MCF 10A (cell line): ENCODE results near the gene FOXA3. TPM values are rescaled to one million over a fixed set of nuclear protein-coding genes. Genes with fewer than 3 reads are reported as not detected.

Source experiments
- BruUV-seq: library from RNA; stranded (reverse); fragments of 400-500 nt; replicated peaks from 2 replicates; lab custom pipeline; 2021; lab: Mats Ljungman, UMichigan
- CTCF ChIA-PET: fragments of 300-600 bp; sonication (Branson Sonifier 250); formaldehyde crosslinking; extraction: SDS; loops from one replicate; lab custom pipeline; 2021; ENCODE audit warnings: antibody characterized with exemption, inconsistent platforms; lab: Yijun Ruan, JAX
- POLR2A ChIA-PET: fragments of 300-600, 350-650 bp; sonication (Branson Sonifier 250); formaldehyde crosslinking; extraction: SDS; loops from one replicate; lab custom pipeline; 2020; ENCODE audit warnings: antibody characterized with exemption, inconsistent platforms; lab: Yijun Ruan, JAX
- DNase-seq: peaks from one replicate; pipeline ENCODE4 v3.0.0-alpha.2; 2018; ENCODE audit not compliant: unreplicated experiment
- H3K27ac Mint-ChIP-seq: one replicate; pipeline ENCODE4 v1.8.0; 2022; ENCODE audit warnings: mild to moderate bottlenecking, low read depth, mixed read lengths; ENCODE audit not compliant: unreplicated experiment
- H3K27me3 Mint-ChIP-seq: one replicate; pipeline ENCODE4 v1.8.0; 2022; ENCODE audit warnings: mixed read lengths; ENCODE audit not compliant: insufficient read depth, unreplicated experiment
- H3K36me3 Mint-ChIP-seq: one replicate; pipeline ENCODE4 v1.8.0; 2022; ENCODE audit warnings: mild to moderate bottlenecking, moderate library complexity, mixed read lengths; ENCODE audit not compliant: insufficient read depth, unreplicated experiment
- H3K4me1 Mint-ChIP-seq: one replicate; pipeline ENCODE4 v1.8.0; 2022; ENCODE audit warnings: mixed read lengths; ENCODE audit not compliant: insufficient read depth, unreplicated experiment
- H3K4me3 Mint-ChIP-seq: one replicate; pipeline ENCODE4 v1.8.0; 2022; ENCODE audit warnings: mild to moderate bottlenecking, moderate library complexity, mixed read lengths; ENCODE audit not compliant: unreplicated experiment
- H3K9me3 Mint-ChIP-seq: one replicate; pipeline ENCODE4 v1.8.0; 2022; ENCODE audit warnings: mixed read lengths; ENCODE audit not compliant: unreplicated experiment
- intact Hi-C: fragments of 100-400 bp; cut with micrococcal nuclease; formaldehyde crosslinking; loops from 2 replicates; pipeline ENCODE4 v1.14.1; 2022
- total RNA-seq: library from RNA; stranded (reverse); gene quantifications from 2 replicates; pipeline ENCODE4 v1.2.3, GENCODE V29; 2022
- TF ChIP-seq, protein P1 (sequence below): fragments of 200-600 bp; IDR thresholded peaks from one replicate; pipeline ENCODE4 v1.8.0; 2022; ENCODE audit warnings: antibody characterized with exemption, mild to moderate bottlenecking; ENCODE audit not compliant: unreplicated experiment

Gene FOXA3
- total RNA-seq, 1 experiment from 2014 or later = not detected

DNA sequence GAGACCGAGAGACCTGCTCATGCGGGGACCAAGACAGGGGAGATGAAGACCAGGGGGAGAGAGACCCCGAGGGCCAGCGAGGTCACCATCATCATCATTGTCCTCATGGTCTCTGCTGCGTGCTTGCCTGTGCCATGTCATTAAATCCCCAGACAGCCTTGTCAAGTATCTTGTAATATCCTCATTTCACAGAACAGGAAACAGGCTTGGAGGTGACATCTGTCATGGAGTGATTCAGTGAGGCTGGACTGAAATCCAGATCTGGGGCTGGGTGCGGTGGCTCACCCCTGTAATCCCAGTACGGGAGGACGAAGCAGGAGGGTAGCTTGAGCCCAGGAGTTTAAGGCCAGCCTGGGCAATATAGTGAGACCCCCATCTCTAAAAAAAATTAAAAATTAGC is 56.3 kb downstream of the FOXA3 start:
- H3K27ac Mint-ChIP-seq = no peak overlapping the region
- peaks cover 25% of the 10 kb centered on the region for H3K27me3 Mint-ChIP-seq
- BruUV-seq = no TSS peak
- no peak overlapping the region for H3K4me3 Mint-ChIP-seq
- no peaks in the 10 kb centered on the region for H3K9me3 Mint-ChIP-seq
- H3K36me3 Mint-ChIP-seq = no peaks in the 10 kb centered on the region
- CTCF ChIA-PET = no interaction called here
- TF ChIP-seq, protein P1, sequence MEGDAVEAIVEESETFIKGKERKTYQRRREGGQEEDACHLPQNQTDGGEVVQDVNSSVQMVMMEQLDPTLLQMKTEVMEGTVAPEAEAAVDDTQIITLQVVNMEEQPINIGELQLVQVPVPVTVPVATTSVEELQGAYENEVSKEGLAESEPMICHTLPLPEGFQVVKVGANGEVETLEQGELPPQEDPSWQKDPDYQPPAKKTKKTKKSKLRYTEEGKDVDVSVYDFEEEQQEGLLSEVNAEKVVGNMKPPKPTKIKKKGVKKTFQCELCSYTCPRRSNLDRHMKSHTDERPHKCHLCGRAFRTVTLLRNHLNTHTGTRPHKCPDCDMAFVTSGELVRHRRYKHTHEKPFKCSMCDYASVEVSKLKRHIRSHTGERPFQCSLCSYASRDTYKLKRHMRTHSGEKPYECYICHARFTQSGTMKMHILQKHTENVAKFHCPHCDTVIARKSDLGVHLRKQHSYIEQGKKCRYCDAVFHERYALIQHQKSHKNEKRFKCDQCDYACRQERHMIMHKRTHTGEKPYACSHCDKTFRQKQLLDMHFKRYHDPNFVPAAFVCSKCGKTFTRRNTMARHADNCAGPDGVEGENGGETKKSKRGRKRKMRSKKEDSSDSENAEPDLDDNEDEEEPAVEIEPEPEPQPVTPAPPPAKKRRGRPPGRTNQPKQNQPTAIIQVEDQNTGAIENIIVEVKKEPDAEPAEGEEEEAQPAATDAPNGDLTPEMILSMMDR = no peak
- peaks cover 5% of the 10 kb centered on the region for H3K4me1 Mint-ChIP-seq
- POLR2A ChIA-PET = interaction anchor here (1.1 to 2.5 kb wide), 2 partner anchors 18 to 74 kb away, joined by 3 to 9 read pairs; partner anchors contain the start of genes CCDC61 and MYPOP
- no peak for DNase-seq
- intact Hi-C loops = no loop called here

DNA sequence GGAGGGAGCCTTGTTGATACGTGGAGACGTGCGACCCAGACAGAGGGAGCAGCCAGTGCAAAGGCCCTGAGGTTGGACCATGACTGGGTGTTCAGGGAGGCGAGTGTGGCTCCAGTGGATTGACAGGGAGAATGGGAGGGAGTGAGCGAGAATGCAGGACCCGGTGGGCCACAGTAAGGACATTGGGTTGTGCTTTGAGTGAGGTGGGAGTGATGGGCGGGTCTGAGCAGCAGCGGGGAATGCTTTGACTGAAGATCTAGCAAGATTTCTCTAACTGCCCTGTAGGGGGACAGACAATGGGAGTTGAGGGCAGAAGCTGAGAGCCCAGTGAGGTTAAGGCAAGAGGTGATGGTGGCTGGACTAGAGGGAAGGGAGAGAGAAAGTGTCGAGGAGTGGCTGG is 58.2 kb downstream of the FOXA3 start:
- Mint-ChIP-seq H3K36me3 (no peaks in the 10 kb centered on the region), H3K27ac (no peak overlapping the region), H3K4me1 (peaks cover 6% of the 10 kb centered on the region), H3K4me3 (no peak overlapping the region), H3K27me3 (peaks cover 15% of the 10 kb centered on the region), H3K9me3 (no peaks in the 10 kb centered on the region)
- ChIA-PET POLR2A (no interaction called here), CTCF (no interaction called here)
- intact Hi-C loops = no loop called here
- DNase-seq = no peak
- no TSS peak for BruUV-seq
- TF ChIP-seq, protein P1 = no peak

Other genes with a start within 250 kb of the FOXA3 start
- 110 and 137 TPM in 2 replicates for gene EML2, start 224.9 kb upstream of the FOXA3 start, total RNA-seq
- gene GIPR, start 196.1 kb upstream of the FOXA3 start, total RNA-seq = not detected in 2 replicates
- 406 and 472 TPM in 2 replicates for gene SNRPD2, start 172.4 kb upstream of the FOXA3 start, total RNA-seq
- 14.9 and 17.3 TPM in 2 replicates for gene QPCTL, start 171.7 kb upstream of the FOXA3 start, total RNA-seq
- 13.6 and 15.0 TPM in 2 replicates for gene FBXO46, start 133.4 kb upstream of the FOXA3 start, total RNA-seq
- gene MEIOSIN, start 130.9 kb upstream of the FOXA3 start, total RNA-seq = not detected in 2 replicates
- 17.3 and 19.6 TPM in 2 replicates for gene SIX5, start 95.1 kb upstream of the FOXA3 start, total RNA-seq
- 40.5 and 52.4 TPM in 2 replicates for gene DMPK, start 81.8 kb upstream of the FOXA3 start, total RNA-seq
- gene DMWD, start 71.5 kb upstream of the FOXA3 start, total RNA-seq = 57.5 and 71.6 TPM in 2 replicates
- gene RSPH6A, start 49.0 kb upstream of the FOXA3 start, total RNA-seq = 0.21 and 0.29 TPM in 2 replicates
- 77.4 and 86.2 TPM in 2 replicates for gene SYMPK, start 1.2 kb upstream of the FOXA3 start, total RNA-seq
- 14.7 and 18.1 TPM in 2 replicates for gene IRF2BP1, start 21.8 kb downstream of the FOXA3 start, total RNA-seq
- gene MYPOP, start 38.3 kb downstream of the FOXA3 start, total RNA-seq = 5.5 and 7.0 TPM in 2 replicates
- not detected in 2 replicates for gene NANOS2, start 50.5 kb downstream of the FOXA3 start, total RNA-seq
- gene NOVA2, start 109.5 kb downstream of the FOXA3 start, total RNA-seq = not detected in 2 replicates
- 17.5 and 18.9 TPM in 2 replicates for gene CCDC61, start 131.1 kb downstream of the FOXA3 start, total RNA-seq
- not detected in 2 replicates for gene PGLYRP1, start 158.7 kb downstream of the FOXA3 start, total RNA-seq
- 0.54 TPM in 1 of 2 replicates, not detected in the other for gene IGFL4, start 176.7 kb downstream of the FOXA3 start, total RNA-seq